Activated CD4-positive, alpha-beta T cell treated with anti-CD3 and anti-CD28 coated beads for 4 hours (primary cell): Measurements from ENCODE around the gene ARHGAP19.
"Not testable (repeated sequence)": the region's sequence is repeated elsewhere in the genome, so short reads cannot be mapped to it uniquely, and the experiment has no call there.

Experiments used
- DNase-seq, 2 donors: peaks; one replicate each; pipeline ENCODE4 v3.0.0-alpha.2; 2020

ARHGAP19 gene

GRCh38 chr10:97279121-97279815 lies 13.2 kb downstream of the ARHGAP19 start:
- DNase-seq, result no peak

GRCh38 chr10:97278491-97278989 lies 13.9 kb downstream of the ARHGAP19 start:
- DNase-seq, result no peak

- DNase-seq, result no peak
Measured at GRCh38 chr10:97277551-97277950, 14.9 kb downstream of the ARHGAP19 start.

GRCh38 chr10:97274828-97275227 lies 17.6 kb downstream of the ARHGAP19 start:
- no peak for DNase-seq

GRCh38 chr10:97273700-97274099 lies 18.7 kb downstream of the ARHGAP19 start:
- no peak for DNase-seq

- no peak for DNase-seq
Measured at GRCh38 chr10:97270523-97271154, 21.8 kb downstream of the ARHGAP19 start.

GRCh38 chr10:97267671-97268070 lies 24.8 kb downstream of the ARHGAP19 start:
- DNase-seq, result no peak

GRCh38 chr10:97265095-97265494 lies 27.3 kb downstream of the ARHGAP19 start:
- not testable (repeated sequence) for DNase-seq

GRCh38 chr10:97263971-97264370 lies 28.5 kb downstream of the ARHGAP19 start:
- no peak for DNase-seq

- no peak for DNase-seq
Measured at GRCh38 chr10:97261656-97262055, 30.8 kb downstream of the ARHGAP19 start.

- no peak for DNase-seq
Measured at GRCh38 chr10:97261183-97261582, 31.3 kb downstream of the ARHGAP19 start.

GRCh38 chr10:97259119-97259518 lies 33.3 kb downstream of the ARHGAP19 start:
- no peak for DNase-seq

GRCh38 chr10:97256356-97256755 lies 36.1 kb downstream of the ARHGAP19 start:
- no peak for DNase-seq

GRCh38 chr10:97255512-97256293 lies 36.7 kb downstream of the ARHGAP19 start:
- DNase-seq, result no peak

- no peak for DNase-seq
Measured at GRCh38 chr10:97254694-97255093, 37.7 kb downstream of the ARHGAP19 start.

- no peak for DNase-seq
Measured at GRCh38 chr10:97250952-97251351, 41.5 kb downstream of the ARHGAP19 start.

- no peak for DNase-seq
Measured at GRCh38 chr10:97243836-97244235, 48.6 kb downstream of the ARHGAP19 start.

- no peak for DNase-seq
Measured at GRCh38 chr10:97238855-97239254, 53.6 kb downstream of the ARHGAP19 start.

- DNase-seq, result no peak
Measured at GRCh38 chr10:97235353-97235752, 57.1 kb downstream of the ARHGAP19 start.

GRCh38 chr10:97234400-97234799 lies 58.0 kb downstream of the ARHGAP19 start:
- no peak for DNase-seq

GRCh38 chr10:97230146-97230545 lies 62.3 kb downstream of the ARHGAP19 start:
- DNase-seq, result no peak

GRCh38 chr10:97229322-97230015 lies 63.0 kb downstream of the ARHGAP19 start:
- no peak for DNase-seq

- no peak for DNase-seq
Measured at GRCh38 chr10:97228775-97229157, 63.7 kb downstream of the ARHGAP19 start.
